Activated CD8-positive, alpha-beta memory T cell treated with anti-CD3 and anti-CD28 coated beads, Interleukin-2, amount 50 U/mL, for 48 hours (primary cell): ENCODE data around the gene LUC7L3.
A peak's percentile ranks its signal among the peaks of the same experiment; 100 is the strongest.
"Not testable (repeated sequence)": the region's sequence is repeated elsewhere in the genome, so short reads cannot be mapped to it uniquely, and the experiment has no call there.

Experiments
- DNase-seq: peaks from one replicate; pipeline ENCODE4 v3.0.0-alpha.2; 2020

The LUC7L3 gene

GRCh38 chr17:50686494-50687199, 32.8 kb upstream of the LUC7L3 start:
- no peak for DNase-seq

- DNase-seq = no peak
Observed at GRCh38 chr17:50687200-50688066, 32.0 kb upstream of the LUC7L3 start.

- DNase-seq = no peak
Observed at GRCh38 chr17:50688245-50688644, 31.2 kb upstream of the LUC7L3 start.

- no peak for DNase-seq
Observed at GRCh38 chr17:50689251-50689650, 30.2 kb upstream of the LUC7L3 start.

- no peak for DNase-seq
Observed at GRCh38 chr17:50689956-50690886, 29.2 kb upstream of the LUC7L3 start.

GRCh38 chr17:50690887-50691549, 28.4 kb upstream of the LUC7L3 start:
- no peak for DNase-seq

GRCh38 chr17:50691550-50692447, 27.6 kb upstream of the LUC7L3 start:
- DNase-seq = no peak

GRCh38 chr17:50692448-50693035, 26.9 kb upstream of the LUC7L3 start:
- DNase-seq = no peak

- no peak for DNase-seq
Observed at GRCh38 chr17:50693036-50693682, 26.2 kb upstream of the LUC7L3 start.

- no peak for DNase-seq
Observed at GRCh38 chr17:50696365-50696879, 23.0 kb upstream of the LUC7L3 start.

- no peak for DNase-seq
Observed at GRCh38 chr17:50697062-50697461, 22.3 kb upstream of the LUC7L3 start.

GRCh38 chr17:50697663-50698272, 21.6 kb upstream of the LUC7L3 start:
- no peak for DNase-seq

GRCh38 chr17:50699410-50699809, 20.0 kb upstream of the LUC7L3 start:
- no peak for DNase-seq

GRCh38 chr17:50703162-50703561, 16.2 kb upstream of the LUC7L3 start:
- no peak for DNase-seq

GRCh38 chr17:50707289-50708049, 11.9 kb upstream of the LUC7L3 start, which contains the start of gene ANKRD40:
Gene ANKRD40, minus strand, starts transcription at chr17:50707914. Its CDS starts 260 bp downstream, at chr17:50707654.
- DNase-seq = peak; percentile 96

GRCh38 chr17:50708050-50709000, 11.1 kb upstream of the LUC7L3 start:
- no peak for DNase-seq

GRCh38 chr17:50709053-50709452, 10.3 kb upstream of the LUC7L3 start:
- not testable (repeated sequence) for DNase-seq

GRCh38 chr17:50710025-50710424, 9.4 kb upstream of the LUC7L3 start:
- DNase-seq = no peak
